Loucy (cell line): Measurements from ENCODE around the gene GPR15LG.
"Not testable (repeated sequence)": the region's sequence is repeated elsewhere in the genome, so short reads cannot be mapped to it uniquely, and the experiment has no call there.

Source experiments
- H2AFZ ChIP-seq: fragments of 200-600 bp; sonication (generic); 2 replicates; pipeline ENCODE4 v1.6.0; 2016; ENCODE audit warnings: antibody characterized with exemption, mild to moderate bottlenecking, low read length, moderate library complexity
- H3F3A ChIP-seq: fragments of 200-600 bp; 2 replicates; pipeline ENCODE4 v1.6.0; 2016; ENCODE audit warnings: antibody characterized with exemption, low read depth, mild to moderate bottlenecking
- H3K27me3 ChIP-seq: fragments of 200-600 bp; sonication (generic); 2 replicates; pipeline ENCODE4 v1.6.1; 2014; ENCODE audit warnings: low read length, mild to moderate bottlenecking; ENCODE audit not compliant: insufficient read depth, poor library complexity, severe bottlenecking
- H3K36me3 ChIP-seq: fragments of 200-600 bp; sonication (generic); 2 replicates; pipeline ENCODE4 v1.6.1; 2016; ENCODE audit warnings: low read length; ENCODE audit not compliant: insufficient read depth
- H3K4me1 ChIP-seq: fragments of 200-600 bp; sonication (generic); 2 replicates; pipeline ENCODE4 v1.5.1; 2014; ENCODE audit warnings: low read length, mild to moderate bottlenecking; ENCODE audit not compliant: insufficient read depth, poor library complexity, severe bottlenecking
- H3K4me2 ChIP-seq: fragments of 200-600 bp; sonication (generic); 2 replicates; pipeline ENCODE4 v1.6.0; 2014; ENCODE audit warnings: antibody characterized with exemption, low read length, low read depth, mild to moderate bottlenecking; ENCODE audit not compliant: poor library complexity, severe bottlenecking
- H3K4me3 ChIP-seq: fragments of 200-600 bp; sonication (generic); 2 replicates; pipeline ENCODE4 v1.5.1; 2014; ENCODE audit warnings: low read length, mild to moderate bottlenecking, mixed read lengths; ENCODE audit not compliant: poor library complexity, severe bottlenecking
- H3K79me2 ChIP-seq: fragments of 200-600 bp; sonication (generic); 2 replicates; pipeline ENCODE4 v1.6.1; 2014; ENCODE audit warnings: low read length; ENCODE audit not compliant: insufficient read depth
- H3K9ac ChIP-seq: fragments of 200-600 bp; sonication (generic); 2 replicates; pipeline ENCODE4 v1.6.0; 2014; ENCODE audit warnings: mild to moderate bottlenecking, low read depth, low read length, moderate library complexity; ENCODE audit not compliant: poor library complexity, severe bottlenecking
- H3K9me2 ChIP-seq: fragments of 200-600 bp; sonication (generic); replicated peaks from 2 replicates; pipeline ENCODE4 v1.6.1; 2016; ENCODE audit warnings: low read depth, low read length, mixed read lengths
- H3K9me3 ChIP-seq: fragments of 200-600 bp; sonication (generic); 2 replicates; pipeline ENCODE4 v1.6.1; 2014; ENCODE audit warnings: mild to moderate bottlenecking, antibody characterized with exemption, low read length, low read depth; ENCODE audit not compliant: insufficient read depth
- H4K20me1 ChIP-seq: fragments of 200-600 bp; sonication (generic); 2 replicates; pipeline ENCODE4 v1.6.0; 2014; ENCODE audit warnings: antibody characterized with exemption, low read length, mild to moderate bottlenecking; ENCODE audit not compliant: insufficient read depth, poor library complexity, severe bottlenecking
- CTCF ChIP-seq: fragments of 200-600 bp; sonication (generic); conservative IDR thresholded peaks from 2 replicates; pipeline ENCODE4 v1.5.1; 2014; ENCODE audit warnings: mild to moderate bottlenecking, antibody characterized with exemption, low read length
- EZH2phosphoT487 ChIP-seq: fragments of 200-600 bp; IDR thresholded peaks from 2 replicates; pipeline ENCODE4 v1.6.1; 2018; ENCODE audit warnings: antibody characterized with exemption, mild to moderate bottlenecking, moderate library complexity, borderline replicate concordance

The GPR15LG gene

GRCh38 chr10:84163996-84164395 is 9.6 kb upstream of the GPR15LG start:
- Histone ChIP-seq H3F3A (no peaks in the 10 kb centered on the region), H3K36me3 (no peaks in the 10 kb centered on the region), H3K9me2 (no peaks in the 10 kb centered on the region), H3K4me2 (no peak overlapping the region), H3K79me2 (no peaks in the 10 kb centered on the region), H3K27me3 (no peaks in the 10 kb centered on the region), H3K4me1 (no peaks in the 10 kb centered on the region), H2AFZ (no peak overlapping the region), H3K9ac (no peak overlapping the region), H3K4me3 (no peak overlapping the region), H3K9me3 (no peaks in the 10 kb centered on the region), H4K20me1 (no peaks in the 10 kb centered on the region)
- TF ChIP-seq EZH2phosphoT487: no peak
- TF ChIP-seq CTCF: no peak

GRCh38 chr10:84164442-84164841 is 9.2 kb upstream of the GPR15LG start:
- Histone ChIP-seq H3F3A (no peaks in the 10 kb centered on the region), H3K4me2 (no peak overlapping the region), H4K20me1 (no peaks in the 10 kb centered on the region), H3K27me3 (no peaks in the 10 kb centered on the region), H3K9ac (no peak overlapping the region), H3K36me3 (no peaks in the 10 kb centered on the region), H3K4me3 (no peak overlapping the region), H2AFZ (no peak overlapping the region), H3K9me2 (no peaks in the 10 kb centered on the region), H3K79me2 (no peaks in the 10 kb centered on the region), H3K9me3 (no peaks in the 10 kb centered on the region), H3K4me1 (no peaks in the 10 kb centered on the region)
- no peak for TF ChIP-seq EZH2phosphoT487
- no peak for TF ChIP-seq CTCF

GRCh38 chr10:84166620-84167288 is 6.8 kb upstream of the GPR15LG start:
- Histone ChIP-seq H3K4me2 (no peak overlapping the region), H2AFZ (no peak overlapping the region), H3K9me3 (no peaks in the 10 kb centered on the region), H4K20me1 (no peaks in the 10 kb centered on the region), H3K27me3 (no peaks in the 10 kb centered on the region), H3K4me3 (no peak overlapping the region), H3K9ac (no peak overlapping the region), H3F3A (no peaks in the 10 kb centered on the region), H3K36me3 (no peaks in the 10 kb centered on the region), H3K4me1 (no peaks in the 10 kb centered on the region), H3K9me2 (no peaks in the 10 kb centered on the region), H3K79me2 (no peaks in the 10 kb centered on the region)
- TF ChIP-seq EZH2phosphoT487 (no peak), CTCF (no peak)

GRCh38 chr10:84167289-84167653 is 6.3 kb upstream of the GPR15LG start:
- not testable (repeated sequence) for H3K4me1 ChIP-seq, H3K4me2 ChIP-seq, H3K4me3 ChIP-seq, H3K27me3 ChIP-seq, H3K9ac ChIP-seq, H3K9me2 ChIP-seq, H2AFZ ChIP-seq, H3F3A ChIP-seq, H3K9me3 ChIP-seq, H4K20me1 ChIP-seq, H3K36me3 ChIP-seq, H3K79me2 ChIP-seq

GRCh38 chr10:84168382-84168781 is 5.2 kb upstream of the GPR15LG start:
- not testable (repeated sequence) for H3K4me3 ChIP-seq, H3K9me3 ChIP-seq, H3K4me1 ChIP-seq

More at GRCh38 chr10:84168382-84168781, 5.2 kb upstream of the GPR15LG start:
- H3K4me2 ChIP-seq, H3K36me3 ChIP-seq, H3K9ac ChIP-seq, H3K9me2 ChIP-seq, H3F3A ChIP-seq, H2AFZ ChIP-seq, H3K79me2 ChIP-seq, H4K20me1 ChIP-seq, H3K27me3 ChIP-seq: not testable (repeated sequence)
